BLaER1 treated with 17β-estradiol and CSF1 and Interleukin-3, amounts not matched to agents 10 nM and 100 nM (cell line): Measurements from ENCODE around the gene COPZ2.

Experiments used
- H3K27ac ChIP-seq, 11 experiments: shearing (Covaris generic); formaldehyde crosslinking; 2 replicates each; pipeline ENCODE4 v1.8.1; 2022
- H3K27me3 ChIP-seq, 11 experiments: shearing (Covaris generic); formaldehyde crosslinking; 2 replicates each; pipeline ENCODE4 v1.8.1; 2022
- H3K36me3 ChIP-seq, 11 experiments: shearing (Covaris generic); formaldehyde crosslinking; 2 replicates each; pipeline ENCODE4 v1.8.1; 2022
- H3K4me1 ChIP-seq, 10 experiments: shearing (Covaris generic); formaldehyde crosslinking; 2 replicates each; pipeline ENCODE4 v1.8.1; 2022
- H3K4me2 ChIP-seq, 11 experiments: shearing (Covaris generic); formaldehyde crosslinking; 2 replicates each; pipeline ENCODE4 v1.8.1; 2022
- H3K4me3 ChIP-seq, 10 experiments: shearing (Covaris generic); formaldehyde crosslinking; 2 replicates each; pipeline ENCODE4 v1.8.1; 2022
- H3K9ac ChIP-seq, 11 experiments: shearing (Covaris generic); formaldehyde crosslinking; 2 replicates each; pipeline ENCODE4 v1.8.1; 2022
- H3K9me3 ChIP-seq, 11 experiments: shearing (Covaris generic); formaldehyde crosslinking; replicated peaks in 1 of 11; 2 replicates each; pipeline ENCODE4 v1.8.1; 2022
- H4K20me1 ChIP-seq, 11 experiments: shearing (Covaris generic); formaldehyde crosslinking; 2 replicates each; pipeline ENCODE4 v1.8.1; 2022
- Cebpa-rat ChIP-seq, 11 experiments: shearing (Covaris generic); IDR thresholded peaks; 2 replicates each; pipeline ENCODE4 v1.8.1; 2022

COPZ2 gene

DNA sequence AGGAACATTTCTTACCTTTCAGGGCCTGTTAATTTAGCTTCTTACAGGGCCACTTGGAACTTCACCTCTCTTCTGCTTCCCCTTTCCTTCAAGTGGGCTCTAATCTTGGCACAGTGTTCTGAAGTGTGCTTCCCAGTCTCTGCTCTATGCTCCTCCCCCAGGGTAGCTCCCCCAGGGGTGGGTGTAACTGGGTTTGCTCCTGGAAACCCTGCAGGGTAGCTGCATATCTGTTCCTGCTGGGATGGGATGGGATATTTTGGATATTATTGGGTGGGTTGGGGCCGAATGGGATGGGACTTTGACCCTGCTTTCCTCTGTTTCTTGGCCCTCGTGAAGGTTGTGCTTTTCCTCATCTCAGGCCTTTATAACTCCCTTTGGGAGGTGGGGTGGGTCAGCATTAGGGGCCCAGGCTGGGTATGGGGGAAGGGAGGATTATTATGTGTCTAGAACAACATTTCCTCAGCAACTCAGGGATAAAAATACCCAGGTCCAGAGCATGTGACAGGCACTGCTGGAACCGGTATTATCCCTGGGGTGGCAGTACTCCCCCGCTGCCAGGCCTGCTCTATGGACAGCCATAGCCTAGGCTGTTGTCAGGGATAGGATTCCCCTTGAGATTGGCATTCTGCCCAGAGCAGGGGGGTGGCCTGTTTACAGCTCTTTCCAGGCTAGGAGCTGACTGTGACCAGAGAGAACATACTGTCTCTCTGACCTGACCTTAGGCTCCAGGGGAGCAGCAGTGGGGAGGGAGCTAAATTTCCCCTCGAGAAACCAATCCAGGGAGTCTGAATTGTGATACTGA lies 15.6 kb upstream of the COPZ2 start:
- H3K4me2 ChIP-seq: peak overlapping the region; percentile 69 to 96 (median 86)
- peak overlapping the region in 10 of 11 experiments; percentile 24 to 96 (median 92); a peak in 20 of 22 replicates for H3K9ac ChIP-seq
- H3K27me3 ChIP-seq: no peaks in the 10 kb centered on the region
- peak overlapping the region in 7 of 11 experiments; percentile 12 to 96 (median 45); a peak in 10 of 22 replicates for H3K27ac ChIP-seq
- no peak for TF ChIP-seq Cebpa-rat (IDR thresholded peaks at IDR 0.05)
- H4K20me1 ChIP-seq: peaks cover 69 to 95% (median 82%) of the 10 kb centered on the region in 11 experiments
- H3K36me3 ChIP-seq: peaks cover 66 to 81% (median 77%) of the 10 kb centered on the region in 11 experiments
- peaks cover 66 to 88% (median 72%) of the 10 kb centered on the region in 10 experiments for H3K4me1 ChIP-seq
- H3K9me3 ChIP-seq: no peaks in the 10 kb centered on the region
- peak overlapping the region in 5 of 10 experiments; percentile 15 to 81 (median 75); a peak in 7 of 20 replicates for H3K4me3 ChIP-seq

DNA sequence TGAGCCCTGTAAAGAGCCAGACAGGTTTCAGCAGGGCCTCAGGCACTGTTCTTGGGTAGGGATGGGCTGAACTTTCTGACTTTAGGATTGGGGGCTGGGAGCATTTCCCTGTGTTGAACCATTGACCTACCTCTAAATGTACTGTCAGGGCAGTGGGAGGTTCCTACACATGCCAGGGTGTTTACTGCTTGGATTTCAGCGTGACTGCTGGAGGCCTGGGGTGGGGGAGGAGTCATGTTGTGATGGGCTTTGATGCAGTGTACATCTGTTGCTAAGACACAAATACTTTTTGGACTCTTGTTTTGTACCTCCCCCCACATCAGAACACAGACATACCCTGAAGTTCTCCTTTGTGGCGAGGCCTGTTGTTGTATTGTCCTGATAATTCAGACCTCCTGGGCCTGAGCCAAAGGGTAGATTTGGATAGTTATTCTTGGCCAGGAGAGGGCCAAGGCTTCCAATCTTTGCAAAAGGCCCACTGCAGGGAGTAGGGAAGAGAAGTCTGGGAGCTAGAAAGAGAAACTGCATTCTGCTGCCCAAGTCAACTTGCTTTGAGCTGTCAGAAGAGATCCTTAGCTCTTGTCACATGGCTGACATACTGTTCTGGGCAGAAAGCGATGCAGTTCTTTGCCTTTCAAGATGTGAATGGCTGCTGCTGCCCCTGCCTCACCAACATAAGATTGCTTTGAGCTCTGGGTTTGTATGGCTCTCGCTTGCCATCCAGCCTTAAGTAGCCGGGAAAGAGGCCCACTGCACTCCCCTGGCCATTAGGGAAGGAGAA lies 14.3 kb upstream of the COPZ2 start:
- Histone ChIP-seq H3K4me3 (peak overlapping the region in 4 of 10 experiments; percentile 22 to 81 (median 76); a peak in 8 of 20 replicates), H3K4me2 (peak overlapping the region; percentile 69 to 96 (median 86)), H3K27me3 (no peaks in the 10 kb centered on the region), H3K9me3 (no peaks in the 10 kb centered on the region), H3K4me1 (peaks cover 74 to 82% (median 76%) of the 10 kb centered on the region in 10 experiments), H3K27ac (peak overlapping the region in 4 of 11 experiments; percentile 18 to 96 (median 70); a peak in 6 of 22 replicates), H3K36me3 (peaks cover 54 to 68% (median 64%) of the 10 kb centered on the region in 11 experiments), H4K20me1 (peaks cover 61 to 82% (median 71%) of the 10 kb centered on the region in 11 experiments), H3K9ac (peak overlapping the region; percentile 1 to 96 (median 91); a peak in 18 of 22 replicates)
- no peak for TF ChIP-seq Cebpa-rat (IDR thresholded peaks at IDR 0.05)

DNA sequence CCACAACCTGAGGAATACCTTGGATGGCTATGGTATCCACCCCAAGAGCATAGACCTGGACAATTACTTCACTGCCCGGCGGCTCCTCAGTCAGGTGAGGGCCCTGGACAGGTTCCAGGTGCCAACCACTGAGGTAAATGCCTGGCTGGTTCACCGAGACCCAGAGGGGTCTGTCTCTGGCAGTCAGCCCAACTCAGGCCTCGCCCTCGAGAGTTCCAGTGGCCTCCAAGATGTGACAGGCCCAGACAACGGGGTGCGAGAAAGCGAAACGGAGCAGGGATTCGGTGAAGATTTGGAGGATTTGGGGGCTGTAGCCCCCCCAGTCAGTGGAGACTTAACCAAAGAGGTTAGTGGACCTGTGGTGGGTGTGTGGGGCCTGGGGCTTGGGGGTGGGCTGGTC lies 13.7 kb upstream of the COPZ2 start:
- Histone ChIP-seq H3K27ac (peak overlapping the region in 5 of 11 experiments; percentile 12 to 96 (median 47); a peak in 8 of 22 replicates), H3K4me3 (peak overlapping the region in 4 of 10 experiments; percentile 44 to 81 (median 76); a peak in 10 of 20 replicates)

DNA sequence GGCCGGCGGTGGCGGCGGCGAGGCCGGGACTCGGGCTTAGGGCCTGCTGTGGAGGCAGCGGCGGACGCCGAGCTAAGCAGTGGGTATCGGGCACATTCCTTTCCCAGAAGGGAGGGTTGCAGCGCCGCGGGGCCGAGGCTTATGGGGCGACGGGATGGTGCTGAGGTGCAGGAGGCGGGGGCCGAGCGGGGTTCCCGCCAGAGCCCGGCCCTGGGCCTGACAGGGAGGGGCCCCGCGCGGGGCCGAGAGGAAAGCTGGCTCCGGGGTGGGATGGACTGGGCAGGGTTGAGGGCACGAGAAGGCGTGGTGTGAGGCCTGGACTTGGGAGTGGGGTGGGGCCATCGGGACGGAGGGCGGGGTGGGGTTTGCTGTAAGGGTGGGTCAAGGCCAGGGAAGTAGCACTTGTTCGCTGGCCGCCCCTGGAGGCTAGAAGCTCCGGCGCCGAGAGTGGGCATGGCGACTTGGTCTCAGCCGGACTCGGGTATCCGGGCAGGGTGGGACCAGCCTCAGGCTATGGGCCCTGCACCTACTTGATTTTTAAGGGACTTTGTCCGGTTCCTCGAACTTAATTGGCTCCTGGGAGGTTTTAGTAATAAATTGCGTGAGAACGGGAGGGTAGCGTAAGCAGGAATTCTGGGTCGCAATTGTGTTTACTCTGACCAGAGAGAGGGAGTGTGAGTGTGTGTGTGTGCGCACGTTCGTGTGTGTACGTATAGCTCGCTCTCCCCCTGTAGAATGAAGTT lies 11.0 kb upstream of the COPZ2 start:
- peak overlapping the region; percentile 69 to 96 (median 86) for H3K4me2 ChIP-seq
- TF ChIP-seq Cebpa-rat (IDR thresholded peaks at IDR 0.05): no peak
- peak overlapping the region; percentile 88 to 97 (median 93) for H3K9ac ChIP-seq
- H3K9me3 ChIP-seq: no peaks in the 10 kb centered on the region
- peaks cover 30 to 49% (median 40%) of the 10 kb centered on the region in 11 experiments for H4K20me1 ChIP-seq
- peak overlapping the region; percentile 75 to 93 (median 81) for H3K4me3 ChIP-seq
- no peaks in the 10 kb centered on the region for H3K27me3 ChIP-seq
- H3K36me3 ChIP-seq: peaks cover 27 to 37% (median 33%) of the 10 kb centered on the region in 11 experiments
- peak overlapping the region; percentile 87 to 96 (median 93) for H3K27ac ChIP-seq
- H3K4me1 ChIP-seq: peaks cover 57 to 75% (median 66%) of the 10 kb centered on the region in 10 experiments

More for the DNA sequence above, 13.7 kb upstream of the COPZ2 start:
- H3K9me3 ChIP-seq: no peaks in the 10 kb centered on the region
- peak overlapping the region; percentile 69 to 96 (median 86) for H3K4me2 ChIP-seq
- H4K20me1 ChIP-seq: peaks cover 57 to 76% (median 65%) of the 10 kb centered on the region in 11 experiments
- no peaks in the 10 kb centered on the region for H3K27me3 ChIP-seq
- no peak for TF ChIP-seq Cebpa-rat (IDR thresholded peaks at IDR 0.05)
- peak overlapping the region in 10 of 11 experiments; percentile 65 to 97 (median 92); a peak in 15 of 22 replicates for H3K9ac ChIP-seq
- peaks cover 48 to 62% (median 58%) of the 10 kb centered on the region in 11 experiments for H3K36me3 ChIP-seq
- peaks cover 74 to 83% (median 80%) of the 10 kb centered on the region in 10 experiments for H3K4me1 ChIP-seq

DNA sequence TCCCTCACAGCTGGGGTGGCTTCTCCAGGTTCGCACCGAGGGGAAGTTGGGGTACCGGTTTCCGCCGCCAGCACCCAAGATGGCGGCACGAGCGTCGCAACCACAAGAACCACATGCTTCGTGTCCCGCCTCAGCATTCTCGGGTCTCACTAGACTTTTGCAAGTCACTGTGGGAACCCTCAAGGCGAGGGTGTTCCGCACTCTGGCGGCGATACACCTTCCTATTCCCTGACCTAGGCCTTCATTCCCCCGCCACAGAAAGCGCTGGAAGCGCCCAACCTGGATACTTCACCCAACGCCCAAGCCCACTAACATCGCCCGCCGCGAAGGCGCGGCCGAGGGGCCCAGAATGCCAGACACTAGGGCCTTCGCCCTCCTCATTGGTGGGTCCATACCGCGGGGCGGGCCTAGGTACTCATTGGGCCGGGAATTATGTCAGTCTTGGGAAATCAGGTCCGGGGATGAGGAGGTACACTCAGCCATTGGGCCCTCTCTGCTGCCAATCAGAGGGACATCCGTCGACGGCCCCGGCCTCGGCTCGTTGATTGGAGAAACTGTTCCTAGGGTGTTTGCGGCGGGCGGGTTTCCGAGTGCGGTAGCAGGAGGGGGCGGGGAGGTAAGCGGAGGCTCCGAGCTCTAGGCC lies 10.3 kb upstream of the COPZ2 start, which contains the start of gene NFE2L1:
TSS of gene NFE2L1 (plus strand) at position 619 of the 643 bp plus-strand sequence. CDS start 2,760 bp downstream, outside the sequence.
- H3K27ac ChIP-seq: peak within 1 kb of the TSS; percentile 87 to 96 (median 93)
- H3K9ac ChIP-seq: peak within 1 kb of the TSS; percentile 88 to 97 (median 93)
- peaks cover 23 to 42% (median 33%) of the 10 kb centered on the region in 11 experiments; a peak in 21 of 22 replicates for H4K20me1 ChIP-seq
- H3K4me2 ChIP-seq: peak within 1 kb of the TSS; percentile 82 to 96 (median 92)
- TF ChIP-seq Cebpa-rat (IDR thresholded peaks at IDR 0.05): no peak
- no peaks in the 10 kb centered on the region for H3K27me3 ChIP-seq
- peaks cover 24 to 30% (median 26%) of the 10 kb centered on the region in 11 experiments for H3K36me3 ChIP-seq
- peak within 1 kb of the TSS; percentile 75 to 93 (median 81) for H3K4me3 ChIP-seq
- H3K9me3 ChIP-seq: no peaks in the 10 kb centered on the region
- H3K4me1 ChIP-seq: peaks cover 50 to 75% (median 66%) of the 10 kb centered on the region in 10 experiments

- H3K4me3 ChIP-seq: peak overlapping the region; percentile 75 to 93 (median 81)
- H3K27ac ChIP-seq: peak overlapping the region; percentile 87 to 96 (median 93)
- peaks cover 17 to 36% (median 26%) of the 10 kb centered on the region in 11 experiments; a peak in 20 of 22 replicates for H4K20me1 ChIP-seq
- peaks cover 17 to 23% (median 20%) of the 10 kb centered on the region in 11 experiments for H3K36me3 ChIP-seq
- peak overlapping the region; percentile 75 to 94 (median 89) for H3K4me2 ChIP-seq
- TF ChIP-seq Cebpa-rat (IDR thresholded peaks at IDR 0.05): no peak
- H3K4me1 ChIP-seq: peaks cover 44 to 72% (median 62%) of the 10 kb centered on the region in 10 experiments
- no peaks in the 10 kb centered on the region for H3K27me3 ChIP-seq
- H3K9ac ChIP-seq: peak overlapping the region; percentile 88 to 97 (median 93)
- H3K9me3 ChIP-seq: no peaks in the 10 kb centered on the region
These were observed 9.6 kb upstream of the COPZ2 start for GRCh38 chr17:48047113-48047740.

DNA sequence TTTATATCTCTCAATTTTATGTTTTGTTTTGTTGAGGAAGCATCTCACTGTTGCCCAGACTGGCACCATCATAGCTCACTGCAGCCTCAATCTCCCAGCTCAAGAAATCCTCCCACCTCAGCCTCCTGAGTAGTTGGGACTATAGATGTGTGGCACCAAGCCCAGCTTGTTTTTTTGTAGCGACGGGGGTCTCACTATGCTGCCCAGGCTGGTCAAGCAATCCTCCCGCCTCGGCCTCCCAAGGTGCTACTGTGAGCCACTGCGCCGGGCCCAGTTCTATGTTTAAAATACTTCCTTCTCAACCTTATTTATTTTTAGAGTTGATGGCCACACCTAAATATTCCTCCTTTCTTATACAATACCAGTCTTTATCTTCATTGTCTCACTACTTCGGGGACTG lies 8.7 kb upstream of the COPZ2 start:
- H4K20me1 ChIP-seq: peaks cover 8 to 26% (median 17%) of the 10 kb centered on the region in 11 experiments; a peak in 17 of 22 replicates
- peak overlapping the region in 3 of 10 experiments; percentile 78 to 91 (median 81); a peak in 3 of 20 replicates for H3K4me3 ChIP-seq
- no peak overlapping the region for H3K27ac ChIP-seq
- no peak for TF ChIP-seq Cebpa-rat (IDR thresholded peaks at IDR 0.05)
- 0 out of 22 replicates have a peak, but pooled peaks cover 0 to 6% (median 0%) of the 10 kb centered on the region in 11 experiments for H3K27me3 ChIP-seq
- peak overlapping the region; percentile 75 to 94 (median 89) for H3K4me2 ChIP-seq
- no peak overlapping the region for H3K9ac ChIP-seq
- H3K9me3 ChIP-seq: no peaks in the 10 kb centered on the region
- H3K36me3 ChIP-seq: peaks cover 9 to 14% (median 11%) of the 10 kb centered on the region in 11 experiments
- H3K4me1 ChIP-seq: peaks cover 34 to 63% (median 53%) of the 10 kb centered on the region in 10 experiments
